ENCODE measurements around the gene SHC4.

DNA sequence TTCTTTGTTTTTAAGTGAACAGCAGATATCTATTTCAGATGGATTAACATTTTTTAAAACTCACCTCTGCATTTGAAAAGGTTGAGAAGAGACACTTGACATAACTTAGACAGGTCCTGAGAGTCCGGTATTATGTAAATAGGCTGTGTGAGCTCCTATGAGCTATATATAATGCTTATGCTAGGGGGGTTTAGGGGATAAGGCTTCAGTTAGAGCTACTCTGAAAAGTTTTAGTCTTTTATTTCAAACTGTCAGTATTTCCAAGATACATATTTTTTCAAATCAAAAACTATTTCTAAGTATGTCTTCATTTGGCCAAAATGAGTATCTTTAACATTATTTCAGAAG is 16.9 kb downstream of the SHC4 start:
- TF ChIP-seq, protein P1, sequence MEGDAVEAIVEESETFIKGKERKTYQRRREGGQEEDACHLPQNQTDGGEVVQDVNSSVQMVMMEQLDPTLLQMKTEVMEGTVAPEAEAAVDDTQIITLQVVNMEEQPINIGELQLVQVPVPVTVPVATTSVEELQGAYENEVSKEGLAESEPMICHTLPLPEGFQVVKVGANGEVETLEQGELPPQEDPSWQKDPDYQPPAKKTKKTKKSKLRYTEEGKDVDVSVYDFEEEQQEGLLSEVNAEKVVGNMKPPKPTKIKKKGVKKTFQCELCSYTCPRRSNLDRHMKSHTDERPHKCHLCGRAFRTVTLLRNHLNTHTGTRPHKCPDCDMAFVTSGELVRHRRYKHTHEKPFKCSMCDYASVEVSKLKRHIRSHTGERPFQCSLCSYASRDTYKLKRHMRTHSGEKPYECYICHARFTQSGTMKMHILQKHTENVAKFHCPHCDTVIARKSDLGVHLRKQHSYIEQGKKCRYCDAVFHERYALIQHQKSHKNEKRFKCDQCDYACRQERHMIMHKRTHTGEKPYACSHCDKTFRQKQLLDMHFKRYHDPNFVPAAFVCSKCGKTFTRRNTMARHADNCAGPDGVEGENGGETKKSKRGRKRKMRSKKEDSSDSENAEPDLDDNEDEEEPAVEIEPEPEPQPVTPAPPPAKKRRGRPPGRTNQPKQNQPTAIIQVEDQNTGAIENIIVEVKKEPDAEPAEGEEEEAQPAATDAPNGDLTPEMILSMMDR (IDR thresholded peaks at IDR 0.05; ENCODE audit: insufficient read depth, low read length, poor library complexity, severe bottlenecking) = no peak
- no peak for TF ChIP-seq EZH2phosphoT487 (conservative IDR thresholded peaks at IDR 0.05; ENCODE audit: low read length)

Data from SU-DHL-6 (cell line).